Measurements from ENCODE around the gene CAMK1.

DNA sequence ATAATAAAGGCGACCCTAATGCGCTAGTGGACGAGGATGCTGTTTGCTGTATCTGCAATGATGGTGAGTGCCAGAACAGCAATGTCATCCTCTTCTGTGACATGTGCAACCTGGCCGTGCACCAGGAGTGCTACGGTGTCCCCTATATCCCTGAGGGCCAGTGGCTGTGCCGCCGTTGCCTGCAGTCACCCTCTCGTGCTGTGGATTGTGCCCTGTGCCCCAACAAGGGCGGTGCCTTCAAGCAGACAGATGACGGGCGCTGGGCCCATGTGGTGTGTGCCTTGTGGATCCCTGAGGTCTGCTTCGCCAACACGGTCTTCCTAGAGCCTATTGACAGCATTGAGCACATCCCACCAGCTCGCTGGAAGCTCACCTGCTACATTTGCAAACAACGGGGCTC, 30.6 kb downstream of the CAMK1 start:
- TF ChIP-seq POLR2AphosphoS5 (IDR thresholded peaks at IDR 0.05; ENCODE audit: low read depth), result no peak
- TF ChIP-seq, protein P1, sequence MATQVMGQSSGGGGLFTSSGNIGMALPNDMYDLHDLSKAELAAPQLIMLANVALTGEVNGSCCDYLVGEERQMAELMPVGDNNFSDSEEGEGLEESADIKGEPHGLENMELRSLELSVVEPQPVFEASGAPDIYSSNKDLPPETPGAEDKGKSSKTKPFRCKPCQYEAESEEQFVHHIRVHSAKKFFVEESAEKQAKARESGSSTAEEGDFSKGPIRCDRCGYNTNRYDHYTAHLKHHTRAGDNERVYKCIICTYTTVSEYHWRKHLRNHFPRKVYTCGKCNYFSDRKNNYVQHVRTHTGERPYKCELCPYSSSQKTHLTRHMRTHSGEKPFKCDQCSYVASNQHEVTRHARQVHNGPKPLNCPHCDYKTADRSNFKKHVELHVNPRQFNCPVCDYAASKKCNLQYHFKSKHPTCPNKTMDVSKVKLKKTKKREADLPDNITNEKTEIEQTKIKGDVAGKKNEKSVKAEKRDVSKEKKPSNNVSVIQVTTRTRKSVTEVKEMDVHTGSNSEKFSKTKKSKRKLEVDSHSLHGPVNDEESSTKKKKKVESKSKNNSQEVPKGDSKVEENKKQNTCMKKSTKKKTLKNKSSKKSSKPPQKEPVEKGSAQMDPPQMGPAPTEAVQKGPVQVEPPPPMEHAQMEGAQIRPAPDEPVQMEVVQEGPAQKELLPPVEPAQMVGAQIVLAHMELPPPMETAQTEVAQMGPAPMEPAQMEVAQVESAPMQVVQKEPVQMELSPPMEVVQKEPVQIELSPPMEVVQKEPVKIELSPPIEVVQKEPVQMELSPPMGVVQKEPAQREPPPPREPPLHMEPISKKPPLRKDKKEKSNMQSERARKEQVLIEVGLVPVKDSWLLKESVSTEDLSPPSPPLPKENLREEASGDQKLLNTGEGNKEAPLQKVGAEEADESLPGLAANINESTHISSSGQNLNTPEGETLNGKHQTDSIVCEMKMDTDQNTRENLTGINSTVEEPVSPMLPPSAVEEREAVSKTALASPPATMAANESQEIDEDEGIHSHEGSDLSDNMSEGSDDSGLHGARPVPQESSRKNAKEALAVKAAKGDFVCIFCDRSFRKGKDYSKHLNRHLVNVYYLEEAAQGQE (IDR thresholded peaks at IDR 0.05; ENCODE audit: insufficient replicate concordance, low read depth), result no peak
- TF ChIP-seq, protein P2, sequence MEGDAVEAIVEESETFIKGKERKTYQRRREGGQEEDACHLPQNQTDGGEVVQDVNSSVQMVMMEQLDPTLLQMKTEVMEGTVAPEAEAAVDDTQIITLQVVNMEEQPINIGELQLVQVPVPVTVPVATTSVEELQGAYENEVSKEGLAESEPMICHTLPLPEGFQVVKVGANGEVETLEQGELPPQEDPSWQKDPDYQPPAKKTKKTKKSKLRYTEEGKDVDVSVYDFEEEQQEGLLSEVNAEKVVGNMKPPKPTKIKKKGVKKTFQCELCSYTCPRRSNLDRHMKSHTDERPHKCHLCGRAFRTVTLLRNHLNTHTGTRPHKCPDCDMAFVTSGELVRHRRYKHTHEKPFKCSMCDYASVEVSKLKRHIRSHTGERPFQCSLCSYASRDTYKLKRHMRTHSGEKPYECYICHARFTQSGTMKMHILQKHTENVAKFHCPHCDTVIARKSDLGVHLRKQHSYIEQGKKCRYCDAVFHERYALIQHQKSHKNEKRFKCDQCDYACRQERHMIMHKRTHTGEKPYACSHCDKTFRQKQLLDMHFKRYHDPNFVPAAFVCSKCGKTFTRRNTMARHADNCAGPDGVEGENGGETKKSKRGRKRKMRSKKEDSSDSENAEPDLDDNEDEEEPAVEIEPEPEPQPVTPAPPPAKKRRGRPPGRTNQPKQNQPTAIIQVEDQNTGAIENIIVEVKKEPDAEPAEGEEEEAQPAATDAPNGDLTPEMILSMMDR (IDR thresholded peaks at IDR 0.05; ENCODE audit: insufficient read depth, low read length), result no peak
- no peak for TF ChIP-seq GABPA (IDR thresholded peaks at IDR 0.05; ENCODE audit: low read depth)
